NOMO-1 (cell line): ENCODE results near the gene PDE6B.

Experiments used
- DNase-seq, 2 experiments: peaks; one replicate each; lab custom pipeline; 2025; ENCODE audit not compliant: unreplicated experiment in 2 of 2; lab: John Stamatoyannopoulos, UW

PDE6B gene

DNA sequence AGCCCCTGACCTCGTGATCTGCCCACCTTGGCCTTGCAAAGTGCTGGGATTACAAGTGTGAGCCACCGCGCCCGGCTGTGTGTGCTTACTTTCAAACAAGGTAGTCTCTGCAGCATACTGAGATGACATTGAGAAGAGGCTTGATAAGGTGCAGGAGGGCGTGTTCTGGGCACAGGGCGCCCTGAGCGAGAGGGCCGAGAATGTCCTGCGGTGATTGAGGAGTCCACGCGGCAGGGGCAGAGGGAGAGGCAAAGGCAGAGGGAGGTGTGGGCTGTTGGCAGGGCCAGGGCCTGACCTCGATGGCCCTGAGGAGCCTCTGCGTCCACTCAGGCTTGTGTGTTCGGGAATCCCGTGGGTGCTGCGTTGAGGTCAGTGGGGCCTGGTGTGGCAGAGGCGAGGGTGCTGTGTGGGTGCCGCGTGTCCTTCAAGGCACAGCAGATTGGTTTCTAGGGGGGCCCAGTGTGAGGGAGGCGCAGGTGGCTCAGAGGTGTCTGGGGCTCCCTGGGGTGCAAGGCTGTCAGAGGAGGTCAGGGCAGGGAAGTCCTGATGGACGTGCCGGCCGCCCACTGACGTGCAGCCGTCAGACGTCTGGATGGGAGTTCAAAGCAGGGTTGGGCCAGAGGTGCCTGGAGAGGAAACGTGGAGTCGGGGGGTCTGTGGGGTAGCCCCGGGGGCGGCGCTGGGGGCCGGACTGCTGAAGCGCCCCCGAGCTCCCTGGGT lies 92.4 kb downstream of the PDE6B start:
- no peak for DNase-seq

DNA sequence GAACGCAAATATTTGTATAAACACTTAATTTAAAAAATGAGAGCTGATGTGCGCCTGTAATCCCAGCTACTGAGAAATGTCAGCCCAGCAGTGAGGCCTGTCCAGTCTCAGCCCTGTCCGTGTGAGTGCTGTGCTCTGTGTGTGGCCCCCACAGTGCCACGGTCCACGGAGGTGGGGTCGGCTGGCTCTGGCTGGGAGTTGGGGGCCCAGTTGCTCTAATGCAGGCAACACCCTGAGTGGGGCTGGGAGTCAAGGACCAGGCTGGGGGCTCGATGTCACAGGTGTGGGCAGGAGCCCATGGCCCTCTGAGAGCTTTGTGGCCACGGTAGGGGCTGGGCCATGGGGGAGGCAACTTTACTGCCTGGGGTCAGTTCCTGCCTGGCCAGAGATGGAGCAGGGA lies 93.1 kb downstream of the PDE6B start:
- no peak for DNase-seq
